ENCODE data around the gene HDAC4.

DNA sequence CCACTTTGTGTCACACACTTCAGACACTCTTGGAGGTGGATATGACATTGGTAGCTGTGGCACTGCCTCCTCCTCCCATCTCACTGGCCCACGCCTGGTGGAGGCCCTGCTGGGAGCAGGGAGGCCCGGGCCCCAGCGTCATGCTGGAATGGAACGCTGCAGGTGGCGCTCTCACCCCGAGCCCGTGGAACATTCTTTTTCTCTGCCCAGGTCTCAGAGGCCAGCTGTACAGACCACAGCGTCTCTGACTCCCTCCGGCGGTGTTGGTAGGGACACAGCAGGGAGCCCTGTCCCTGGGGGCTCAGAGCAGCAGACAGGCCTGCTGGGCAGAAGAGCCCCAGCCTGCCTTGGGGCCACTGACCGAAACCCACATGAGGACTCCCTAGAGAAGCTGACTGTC lies 334.9 kb downstream of the HDAC4 start:
- TF ChIP-seq, protein P1, sequence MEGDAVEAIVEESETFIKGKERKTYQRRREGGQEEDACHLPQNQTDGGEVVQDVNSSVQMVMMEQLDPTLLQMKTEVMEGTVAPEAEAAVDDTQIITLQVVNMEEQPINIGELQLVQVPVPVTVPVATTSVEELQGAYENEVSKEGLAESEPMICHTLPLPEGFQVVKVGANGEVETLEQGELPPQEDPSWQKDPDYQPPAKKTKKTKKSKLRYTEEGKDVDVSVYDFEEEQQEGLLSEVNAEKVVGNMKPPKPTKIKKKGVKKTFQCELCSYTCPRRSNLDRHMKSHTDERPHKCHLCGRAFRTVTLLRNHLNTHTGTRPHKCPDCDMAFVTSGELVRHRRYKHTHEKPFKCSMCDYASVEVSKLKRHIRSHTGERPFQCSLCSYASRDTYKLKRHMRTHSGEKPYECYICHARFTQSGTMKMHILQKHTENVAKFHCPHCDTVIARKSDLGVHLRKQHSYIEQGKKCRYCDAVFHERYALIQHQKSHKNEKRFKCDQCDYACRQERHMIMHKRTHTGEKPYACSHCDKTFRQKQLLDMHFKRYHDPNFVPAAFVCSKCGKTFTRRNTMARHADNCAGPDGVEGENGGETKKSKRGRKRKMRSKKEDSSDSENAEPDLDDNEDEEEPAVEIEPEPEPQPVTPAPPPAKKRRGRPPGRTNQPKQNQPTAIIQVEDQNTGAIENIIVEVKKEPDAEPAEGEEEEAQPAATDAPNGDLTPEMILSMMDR (IDR thresholded peaks at IDR 0.05 in 2 of 3, conservative IDR thresholded peaks at IDR 0.05 in 1 of 3; ENCODE audit: borderline replicate concordance in 1 of 3, insufficient read depth in 1 of 3, low read depth in 2 of 3, low read length in 2 of 3), result no peak
- TF ChIP-seq MAX (IDR thresholded peaks at IDR 0.05) (no peak), POLR2A (IDR thresholded peaks at IDR 0.05; ENCODE audit: borderline replicate concordance, extremely low read depth, insufficient read depth, insufficient read length) (no peak), EZH2 (IDR thresholded peaks at IDR 0.05) (no peak), POLR2AphosphoS5 (IDR thresholded peaks at IDR 0.05; ENCODE audit: low read depth, low read length) (no peak), ATF3 (IDR thresholded peaks at IDR 0.05) (no peak), YY1 (IDR thresholded peaks at IDR 0.05; ENCODE audit: extremely low read depth, insufficient replicate concordance, low read depth, low read length) (no peak), ZNF274 (IDR thresholded peaks at IDR 0.05; ENCODE audit: low read depth, low read length) (no peak), ELF1 (IDR thresholded peaks at IDR 0.05; ENCODE audit: borderline replicate concordance, low read depth) (no peak), JUND (IDR thresholded peaks at IDR 0.05) (no peak), FOSL1 (IDR thresholded peaks at IDR 0.05; ENCODE audit: low read depth) (no peak), EZH2phosphoT487 (IDR thresholded peaks at IDR 0.05; ENCODE audit: borderline replicate concordance) (no peak), ZFX (IDR thresholded peaks at IDR 0.05) (no peak)
- TF ChIP-seq, protein P2, sequence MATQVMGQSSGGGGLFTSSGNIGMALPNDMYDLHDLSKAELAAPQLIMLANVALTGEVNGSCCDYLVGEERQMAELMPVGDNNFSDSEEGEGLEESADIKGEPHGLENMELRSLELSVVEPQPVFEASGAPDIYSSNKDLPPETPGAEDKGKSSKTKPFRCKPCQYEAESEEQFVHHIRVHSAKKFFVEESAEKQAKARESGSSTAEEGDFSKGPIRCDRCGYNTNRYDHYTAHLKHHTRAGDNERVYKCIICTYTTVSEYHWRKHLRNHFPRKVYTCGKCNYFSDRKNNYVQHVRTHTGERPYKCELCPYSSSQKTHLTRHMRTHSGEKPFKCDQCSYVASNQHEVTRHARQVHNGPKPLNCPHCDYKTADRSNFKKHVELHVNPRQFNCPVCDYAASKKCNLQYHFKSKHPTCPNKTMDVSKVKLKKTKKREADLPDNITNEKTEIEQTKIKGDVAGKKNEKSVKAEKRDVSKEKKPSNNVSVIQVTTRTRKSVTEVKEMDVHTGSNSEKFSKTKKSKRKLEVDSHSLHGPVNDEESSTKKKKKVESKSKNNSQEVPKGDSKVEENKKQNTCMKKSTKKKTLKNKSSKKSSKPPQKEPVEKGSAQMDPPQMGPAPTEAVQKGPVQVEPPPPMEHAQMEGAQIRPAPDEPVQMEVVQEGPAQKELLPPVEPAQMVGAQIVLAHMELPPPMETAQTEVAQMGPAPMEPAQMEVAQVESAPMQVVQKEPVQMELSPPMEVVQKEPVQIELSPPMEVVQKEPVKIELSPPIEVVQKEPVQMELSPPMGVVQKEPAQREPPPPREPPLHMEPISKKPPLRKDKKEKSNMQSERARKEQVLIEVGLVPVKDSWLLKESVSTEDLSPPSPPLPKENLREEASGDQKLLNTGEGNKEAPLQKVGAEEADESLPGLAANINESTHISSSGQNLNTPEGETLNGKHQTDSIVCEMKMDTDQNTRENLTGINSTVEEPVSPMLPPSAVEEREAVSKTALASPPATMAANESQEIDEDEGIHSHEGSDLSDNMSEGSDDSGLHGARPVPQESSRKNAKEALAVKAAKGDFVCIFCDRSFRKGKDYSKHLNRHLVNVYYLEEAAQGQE (IDR thresholded peaks at IDR 0.05; ENCODE audit: low read depth), result no peak
